ENCODE measurements around the gene TNRC18.

The TNRC18 gene

DNA sequence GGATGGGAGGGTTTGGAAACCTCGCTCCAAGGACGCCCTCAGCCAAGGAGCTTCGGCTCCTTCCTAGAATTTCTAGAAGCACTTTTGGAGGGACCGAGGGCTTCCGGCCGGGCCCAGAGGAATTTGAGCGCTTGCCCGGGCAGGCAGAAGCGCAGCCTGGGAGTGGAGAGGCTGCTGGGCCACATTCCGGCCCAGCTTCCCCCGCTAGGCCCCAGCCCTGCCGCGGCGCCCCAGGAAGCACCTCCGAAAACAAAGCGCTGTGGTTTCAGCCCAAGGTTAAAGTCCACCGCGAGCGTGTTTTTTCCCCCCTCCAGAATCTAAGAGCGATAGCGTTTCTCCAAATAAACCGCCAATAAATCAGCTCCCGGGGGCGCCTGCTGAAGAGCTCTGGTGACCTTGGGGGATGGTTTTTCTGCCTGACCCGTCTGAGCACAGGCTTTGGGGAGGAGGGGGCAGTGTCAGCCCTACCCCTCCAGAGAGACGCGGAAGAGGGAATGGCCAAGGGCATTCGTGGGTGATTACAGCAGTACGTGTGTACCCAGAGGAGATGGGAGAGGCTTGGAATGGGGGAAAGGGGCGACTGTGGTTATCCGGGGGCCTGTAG, 5.7 kb upstream of the TNRC18 start:
- peak; percentile 72 to 77 for DNase-seq
- peak; percentile 34 for TF ChIP-seq POLR2A (IDR thresholded peaks at IDR 0.05; ENCODE audit: low read length)
- TF ChIP-seq GATA1 (IDR thresholded peaks at IDR 0.05; ENCODE audit: low read depth, low read length): no peak

DNA sequence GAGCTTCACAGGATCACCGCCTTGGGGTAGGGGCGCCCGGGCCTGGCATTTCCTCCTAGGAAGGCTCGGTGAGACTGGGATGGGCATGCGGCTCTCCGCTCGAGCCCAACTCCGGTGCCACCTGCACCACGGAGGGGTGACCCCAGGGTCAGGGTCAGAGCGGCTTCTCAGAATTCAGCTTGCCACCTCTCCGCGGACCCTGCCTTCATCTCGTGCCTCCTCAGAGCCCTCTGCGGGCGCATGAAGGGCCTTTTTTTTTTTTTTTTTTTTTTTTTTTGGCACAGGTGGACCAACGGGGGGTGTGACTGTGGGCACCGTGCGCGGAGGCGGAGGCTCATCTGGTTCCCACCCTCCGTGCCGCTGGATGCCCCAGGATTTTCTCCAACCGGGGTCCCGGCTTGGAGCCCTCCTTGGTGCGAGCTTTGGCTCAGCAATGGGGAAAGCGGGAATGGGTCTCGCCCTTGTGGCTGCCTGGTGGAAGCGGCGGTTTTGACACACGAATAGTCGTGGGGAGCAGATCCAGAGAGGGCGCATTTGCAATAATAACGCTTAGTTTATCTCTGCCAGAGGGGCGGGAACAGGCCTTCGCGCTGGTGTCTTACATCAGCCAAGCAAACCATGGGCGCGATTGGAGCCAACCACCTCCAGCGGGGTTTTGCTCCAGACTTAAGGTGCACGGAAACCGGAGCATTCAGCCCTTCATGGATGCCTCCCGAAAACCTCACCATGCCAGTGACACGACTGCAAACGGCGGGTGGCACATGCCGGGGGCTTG, 5.0 kb upstream of the TNRC18 start:
- peak; percentile 92 to 93 for DNase-seq
- TF ChIP-seq POLR2A (IDR thresholded peaks at IDR 0.05; ENCODE audit: low read length): peak; percentile 85
- no peak for TF ChIP-seq GATA1 (IDR thresholded peaks at IDR 0.05; ENCODE audit: low read depth, low read length)

DNA sequence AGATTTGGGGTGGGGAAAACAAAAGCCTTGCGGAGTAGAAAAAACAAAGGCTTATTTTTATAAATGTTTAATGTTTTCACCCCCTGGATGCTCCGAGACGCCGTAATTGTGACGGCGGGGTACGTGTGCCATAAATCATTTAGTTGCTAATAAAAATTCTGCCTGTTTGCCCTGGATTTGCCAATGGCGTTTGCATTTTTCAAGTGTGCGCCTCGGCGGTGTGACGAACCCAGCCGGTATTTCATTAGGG, 2.5 kb upstream of the TNRC18 start:
- TF ChIP-seq GATA1 (IDR thresholded peaks at IDR 0.05; ENCODE audit: low read depth, low read length) (no peak), POLR2A (IDR thresholded peaks at IDR 0.05; ENCODE audit: low read length) (no peak)
- DNase-seq: no peak

DNA sequence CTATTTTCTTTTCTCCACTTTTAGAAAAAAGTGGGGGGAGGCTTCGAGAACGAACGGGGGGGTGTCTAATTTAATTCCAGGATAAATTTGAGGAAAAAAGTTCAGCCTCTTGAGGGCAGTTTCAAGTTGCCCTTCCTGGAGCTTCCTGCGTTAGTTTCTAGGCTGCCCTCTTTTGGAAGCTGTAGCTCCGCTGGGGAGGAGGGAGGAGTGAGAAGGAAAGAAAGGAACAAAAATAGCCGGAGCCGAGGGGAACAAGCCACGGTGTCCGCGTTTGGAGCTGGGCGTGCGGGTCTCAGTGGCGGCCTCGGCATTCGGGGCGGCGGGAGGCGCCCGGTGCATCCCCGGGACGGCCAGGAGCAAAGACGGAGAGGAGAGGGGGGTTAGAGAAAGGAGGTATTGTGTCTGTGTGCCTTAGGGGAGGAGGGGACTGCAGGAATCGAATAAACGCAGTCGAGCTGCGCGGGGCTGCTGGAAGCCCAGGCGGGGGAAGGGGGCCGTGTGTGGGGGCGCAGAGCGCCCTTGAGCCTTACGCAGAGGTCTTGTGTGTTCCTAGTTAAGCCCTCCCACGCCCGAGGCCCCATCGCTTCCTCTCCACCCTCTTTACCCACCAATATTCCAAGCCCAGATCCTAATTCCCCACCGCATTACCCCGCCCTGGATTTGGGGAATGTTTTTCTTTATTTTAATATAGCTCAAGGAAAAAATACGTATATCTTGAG, 2.0 kb upstream of the TNRC18 start:
- DNase-seq: peak; percentile 64 to 67
- TF ChIP-seq GATA1 (IDR thresholded peaks at IDR 0.05; ENCODE audit: low read depth, low read length) (no peak), POLR2A (IDR thresholded peaks at IDR 0.05; ENCODE audit: low read length) (no peak)

DNA sequence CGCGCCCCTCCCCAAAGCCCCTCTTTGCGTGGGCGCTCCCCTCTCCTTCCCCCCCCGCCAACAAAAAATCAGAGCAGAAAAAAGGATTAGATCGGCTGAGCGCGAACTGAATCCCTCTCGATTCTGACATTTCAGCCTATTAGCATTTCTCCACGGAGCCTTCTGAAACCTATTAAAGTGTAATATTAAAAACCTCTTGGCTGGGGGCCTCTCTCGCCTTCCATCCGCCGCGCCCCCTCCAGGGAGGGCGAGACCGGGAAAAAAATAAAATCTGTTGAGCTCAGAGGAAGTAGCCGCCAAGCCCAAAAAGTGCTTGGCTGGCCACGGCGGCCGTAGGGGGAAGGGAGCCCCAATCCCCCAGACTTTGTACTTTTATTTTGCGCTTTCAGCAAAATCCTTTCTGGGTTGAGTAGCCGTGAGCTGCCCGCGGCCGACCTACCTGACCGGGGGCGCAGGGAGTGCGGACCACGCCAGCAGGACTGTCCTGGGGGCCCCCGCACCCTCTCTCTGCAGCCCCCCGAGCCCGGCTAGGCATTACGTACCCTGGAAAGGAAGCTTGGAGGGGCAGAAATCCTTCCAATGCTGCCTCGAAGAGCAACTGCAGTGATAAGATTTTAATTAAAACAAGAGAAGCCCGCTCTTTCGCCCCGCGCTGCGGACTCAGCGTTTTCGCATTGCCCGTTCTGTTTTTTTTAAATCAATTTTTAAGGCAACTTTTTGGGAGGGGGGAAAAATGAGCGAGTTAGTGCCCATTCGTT, 1.3 kb upstream of the TNRC18 start:
- TF ChIP-seq GATA1 (IDR thresholded peaks at IDR 0.05; ENCODE audit: low read depth, low read length) (no peak), POLR2A (IDR thresholded peaks at IDR 0.05; ENCODE audit: low read length) (no peak)
- DNase-seq: peak; percentile 41 to 60

DNA sequence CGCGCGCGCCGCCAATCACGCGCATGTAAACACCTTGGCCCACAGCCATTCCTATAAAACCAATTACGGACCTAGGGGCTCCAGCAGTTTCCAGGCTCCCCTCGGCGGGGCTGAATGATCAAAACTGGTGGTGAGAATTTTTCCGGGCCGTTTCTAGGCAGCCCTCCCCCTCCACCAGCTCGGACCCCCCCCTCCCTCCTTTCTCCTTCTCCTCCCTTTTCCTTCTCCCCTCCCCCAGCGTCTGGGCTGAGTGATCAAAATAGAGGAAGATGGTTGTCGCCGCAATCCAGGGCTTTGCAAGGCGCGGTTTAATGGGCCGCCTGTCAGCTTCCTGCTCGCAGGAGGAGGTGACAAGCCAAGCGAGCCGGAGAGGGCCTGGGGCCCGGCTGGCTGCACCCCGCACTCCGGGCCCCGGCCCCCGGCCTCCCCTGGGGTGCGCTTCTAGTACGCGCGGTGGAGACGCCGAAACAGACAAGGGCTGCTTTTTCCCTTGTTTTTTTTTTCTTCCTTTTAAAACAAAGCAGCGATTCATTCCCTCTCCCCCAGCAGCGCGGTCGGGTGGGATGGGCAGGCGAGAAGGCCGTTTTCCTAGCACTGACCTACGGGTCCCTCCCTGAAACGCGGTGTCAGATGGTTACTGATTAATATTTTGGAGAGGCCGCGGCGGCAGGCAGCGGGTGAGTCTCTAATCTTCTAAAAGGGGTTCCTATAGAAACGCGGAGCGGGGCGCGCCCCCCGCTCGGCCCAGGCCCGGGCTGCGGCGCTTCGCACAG, 528 bp upstream of the TNRC18 start:
- TF ChIP-seq POLR2A (IDR thresholded peaks at IDR 0.05; ENCODE audit: low read length) (no peak), GATA1 (IDR thresholded peaks at IDR 0.05; ENCODE audit: low read depth, low read length) (no peak)
- peak; percentile 92 to 93 for DNase-seq

DNA sequence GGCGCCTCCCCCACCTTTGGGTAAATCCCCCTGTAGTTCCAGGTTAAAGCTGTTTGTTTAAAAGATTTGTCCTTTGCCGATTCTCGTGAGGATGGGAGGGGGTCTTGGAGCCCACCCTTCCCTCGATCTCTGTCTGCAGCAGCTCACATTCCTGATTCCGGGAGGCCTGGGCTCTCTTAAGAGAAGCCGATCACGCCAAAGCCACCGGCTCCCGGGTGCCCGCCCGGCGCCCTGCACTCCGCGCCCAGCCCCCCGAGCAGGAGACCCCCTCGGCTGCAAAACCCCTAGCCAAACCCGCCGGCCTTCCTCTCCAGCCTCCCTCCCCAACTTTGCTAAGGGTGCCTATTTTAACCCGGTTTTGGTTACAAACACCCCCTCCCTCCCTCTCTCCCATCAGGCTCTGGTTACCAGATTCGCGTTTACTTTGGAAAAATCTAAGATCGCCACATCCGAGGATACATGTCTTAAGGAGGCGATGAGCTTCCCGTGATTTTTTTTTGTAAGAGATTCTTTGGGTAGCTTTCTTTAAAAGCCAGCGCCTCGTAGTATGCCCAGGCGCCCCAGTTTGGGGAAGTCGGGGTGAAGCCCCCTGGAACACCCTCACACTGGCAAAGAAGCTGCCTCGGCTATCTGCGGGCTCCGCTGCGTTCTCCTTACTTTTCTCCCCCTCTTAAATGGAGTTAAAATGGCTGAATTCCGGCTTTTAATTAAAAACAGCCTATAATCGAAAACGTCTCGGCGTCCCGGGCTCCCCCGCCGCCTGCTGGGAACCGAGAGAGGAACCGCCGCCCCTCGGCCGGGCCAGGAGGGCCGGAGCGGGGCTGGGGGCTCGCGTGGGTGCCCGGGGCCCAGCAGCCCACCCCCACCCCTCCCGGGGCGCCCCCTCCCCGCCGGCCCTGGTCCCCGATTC, 983 bp downstream of the TNRC18 start:
- peak; percentile 46 to 51 for DNase-seq
- TF ChIP-seq GATA1 (IDR thresholded peaks at IDR 0.05; ENCODE audit: low read depth, low read length) (no peak), POLR2A (IDR thresholded peaks at IDR 0.05; ENCODE audit: low read length) (no peak)

DNA sequence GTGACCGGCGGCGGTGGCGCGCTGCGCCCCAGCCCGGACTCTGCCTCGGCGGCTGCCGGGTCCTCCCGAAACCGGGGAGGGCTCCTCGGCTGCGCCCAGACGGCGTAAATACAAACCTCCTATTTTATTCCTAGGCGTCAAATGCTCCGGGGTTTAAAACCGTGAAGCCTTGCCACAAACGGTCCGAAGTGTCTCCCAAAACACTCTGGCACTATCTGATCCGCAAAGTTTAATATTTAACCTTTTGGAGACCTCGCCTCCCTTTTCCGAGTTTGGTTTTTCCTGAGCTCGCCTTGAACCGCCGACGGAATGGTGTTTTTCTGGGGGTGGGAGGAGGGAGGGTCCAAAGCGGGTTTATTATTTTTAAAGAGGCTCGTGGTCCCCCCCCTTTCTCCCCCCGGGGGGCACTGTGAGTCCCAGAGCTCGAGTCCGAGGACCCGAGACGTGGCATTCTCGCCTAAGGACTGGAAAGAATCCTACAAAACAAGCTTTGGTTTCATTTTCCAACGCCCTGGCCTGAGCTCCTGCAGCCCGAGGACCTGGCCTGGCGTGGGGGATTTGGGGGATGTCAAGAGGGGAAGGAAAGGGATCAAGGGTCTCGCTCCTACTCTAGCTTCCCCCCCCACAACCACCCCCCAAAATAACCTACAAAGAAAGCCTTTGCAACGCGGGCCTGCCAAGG, 1.8 kb downstream of the TNRC18 start:
- peak; percentile 53 to 64 for DNase-seq
- TF ChIP-seq GATA1 (IDR thresholded peaks at IDR 0.05; ENCODE audit: low read depth, low read length) (no peak), POLR2A (IDR thresholded peaks at IDR 0.05; ENCODE audit: low read length) (peak; percentile 25)

DNA sequence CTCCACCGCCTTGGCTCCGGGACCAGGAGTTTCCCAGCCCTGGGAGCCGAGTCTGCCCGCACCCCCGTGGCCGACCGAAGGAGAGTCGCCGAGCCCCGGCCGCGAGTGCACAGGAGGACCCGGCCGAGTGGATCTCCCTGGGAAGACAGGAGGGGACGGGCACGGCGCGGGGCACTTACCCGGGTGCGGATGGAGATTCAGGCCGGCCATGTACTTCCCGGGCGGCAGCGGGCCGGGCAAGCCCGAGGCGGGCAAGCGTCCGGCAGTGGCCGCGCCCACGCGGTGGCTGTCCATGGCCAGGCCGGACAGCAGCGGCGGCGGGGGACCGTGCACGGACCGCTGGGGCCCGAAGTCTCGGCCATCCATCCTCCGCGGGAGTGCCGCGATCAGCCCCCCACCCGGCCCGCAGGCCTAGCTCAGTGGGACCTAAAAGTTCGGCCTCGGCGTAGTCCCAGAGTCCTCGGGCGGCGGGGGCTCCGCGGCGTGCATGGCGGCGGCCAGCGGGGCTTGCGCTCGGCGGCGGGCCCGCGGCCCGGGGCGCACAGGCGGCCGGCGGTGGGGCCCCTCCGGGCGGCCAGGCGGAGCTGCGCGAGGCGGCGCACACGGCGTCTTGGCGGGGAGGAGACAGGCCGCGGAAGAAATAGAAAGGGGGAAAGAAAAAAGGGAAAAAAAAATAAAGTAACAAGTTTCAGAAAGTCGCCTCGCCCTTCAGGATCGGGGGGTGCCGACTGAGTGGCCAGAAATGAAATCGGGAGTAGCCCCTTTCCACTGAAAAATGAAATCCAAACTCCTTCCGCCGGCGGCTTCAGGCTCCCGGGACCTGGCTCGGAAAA, 2.5 kb downstream of the TNRC18 start:
- TF ChIP-seq POLR2A (IDR thresholded peaks at IDR 0.05; ENCODE audit: low read length) (no peak), GATA1 (IDR thresholded peaks at IDR 0.05; ENCODE audit: low read depth, low read length) (no peak)
- peak; percentile 53 to 64 for DNase-seq

DNA sequence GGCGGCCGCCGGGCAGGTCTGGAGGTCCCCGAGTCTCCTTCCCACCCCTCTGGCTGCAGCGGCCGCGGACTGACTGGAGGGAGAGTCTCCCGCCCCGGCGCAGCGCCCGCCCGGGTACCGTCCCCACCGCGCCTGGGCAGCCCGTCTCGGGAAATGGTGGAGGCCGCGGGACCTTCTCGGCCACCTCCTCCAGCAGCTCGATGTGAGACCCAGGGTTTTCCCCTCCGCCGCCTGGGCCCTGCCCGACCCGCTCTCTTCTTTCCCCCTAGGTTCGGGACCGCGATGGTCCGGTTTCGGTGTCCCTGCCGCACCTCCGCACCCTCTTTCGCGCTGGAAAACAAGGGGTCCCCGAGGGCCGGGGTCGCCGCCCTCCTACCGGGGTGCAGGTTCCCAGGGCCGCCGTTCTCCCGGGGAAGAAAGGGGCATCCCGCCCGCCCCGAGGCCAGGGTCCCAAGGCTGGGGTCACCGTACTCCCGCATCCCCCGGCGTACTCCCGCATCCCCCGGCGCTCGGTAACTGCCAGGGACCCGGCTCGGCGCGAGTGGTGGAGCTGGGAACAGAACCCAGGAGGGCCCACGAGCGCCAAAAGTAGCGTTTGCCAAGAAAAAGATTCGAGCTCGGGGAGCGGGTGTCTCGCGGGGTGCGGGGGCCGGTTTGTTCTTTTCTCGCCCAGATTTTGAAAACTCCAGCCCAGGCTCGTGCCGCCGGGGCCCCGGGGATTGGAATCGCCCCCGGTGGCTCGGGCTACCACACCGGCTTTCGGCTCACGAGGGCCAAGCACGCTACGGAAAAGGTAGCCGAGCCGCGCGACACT, 3.4 kb downstream of the TNRC18 start:
- peak in 1 of 2 experiments; percentile 52 for DNase-seq
- no peak for TF ChIP-seq POLR2A (IDR thresholded peaks at IDR 0.05; ENCODE audit: low read length)
- TF ChIP-seq GATA1 (IDR thresholded peaks at IDR 0.05; ENCODE audit: low read depth, low read length): no peak
